RWPE1 (cell line): Measurements from ENCODE around the gene PGM1.

ENCODE experiments used
- CTCF ChIA-PET: fragments of 350-600 bp; sonication (Branson Sonifier 250); formaldehyde crosslinking; extraction: SDS; loops from one replicate; lab custom pipeline; 2021; lab: Yijun Ruan, JAX
- POLR2A ChIA-PET: fragments of 400-600 bp; formaldehyde crosslinking; extraction: SDS; loops from one replicate; lab custom pipeline; 2020; ENCODE audit warnings: antibody characterized with exemption; ENCODE audit not compliant: low non-redundant PET; lab: Yijun Ruan, JAX
- DNase-seq: peaks from one replicate; pipeline ENCODE4 v3.0.0; 2012; ENCODE audit warnings: low spot score
- H3K27ac ChIP-seq: fragments of 450-650 bp; 2 replicates; pipeline ENCODE4 v1.5.1; 2017
- TF ChIP-seq, protein P1 (sequence below): fragments of 450-650 bp; conservative IDR thresholded peaks from 2 replicates; pipeline ENCODE4 v1.5.1; 2017; ENCODE audit warnings: low read depth, mild to moderate bottlenecking

PGM1 gene

DNA sequence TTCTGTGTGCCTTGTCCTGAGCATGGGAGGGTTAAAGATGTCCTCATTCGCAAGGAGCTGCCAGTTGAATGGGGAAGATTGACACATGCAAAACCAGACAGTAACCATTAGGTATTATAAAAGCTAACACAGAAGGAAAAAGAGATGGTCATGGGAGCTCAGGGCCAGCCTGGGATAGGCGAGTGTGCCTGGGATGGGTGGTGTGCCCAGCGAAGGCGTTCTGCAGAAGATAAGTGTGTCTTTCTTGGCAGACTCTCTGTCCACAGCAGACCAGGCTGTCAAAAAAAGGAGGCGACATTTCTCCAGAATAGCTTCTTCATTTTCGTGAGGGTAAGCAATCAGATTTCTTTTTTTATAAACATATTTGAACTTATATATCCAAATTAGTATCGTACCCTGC lies 14.1 kb downstream of the PGM1 start:
- TF ChIP-seq, protein P1, sequence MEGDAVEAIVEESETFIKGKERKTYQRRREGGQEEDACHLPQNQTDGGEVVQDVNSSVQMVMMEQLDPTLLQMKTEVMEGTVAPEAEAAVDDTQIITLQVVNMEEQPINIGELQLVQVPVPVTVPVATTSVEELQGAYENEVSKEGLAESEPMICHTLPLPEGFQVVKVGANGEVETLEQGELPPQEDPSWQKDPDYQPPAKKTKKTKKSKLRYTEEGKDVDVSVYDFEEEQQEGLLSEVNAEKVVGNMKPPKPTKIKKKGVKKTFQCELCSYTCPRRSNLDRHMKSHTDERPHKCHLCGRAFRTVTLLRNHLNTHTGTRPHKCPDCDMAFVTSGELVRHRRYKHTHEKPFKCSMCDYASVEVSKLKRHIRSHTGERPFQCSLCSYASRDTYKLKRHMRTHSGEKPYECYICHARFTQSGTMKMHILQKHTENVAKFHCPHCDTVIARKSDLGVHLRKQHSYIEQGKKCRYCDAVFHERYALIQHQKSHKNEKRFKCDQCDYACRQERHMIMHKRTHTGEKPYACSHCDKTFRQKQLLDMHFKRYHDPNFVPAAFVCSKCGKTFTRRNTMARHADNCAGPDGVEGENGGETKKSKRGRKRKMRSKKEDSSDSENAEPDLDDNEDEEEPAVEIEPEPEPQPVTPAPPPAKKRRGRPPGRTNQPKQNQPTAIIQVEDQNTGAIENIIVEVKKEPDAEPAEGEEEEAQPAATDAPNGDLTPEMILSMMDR = no peak
- POLR2A ChIA-PET = no interaction called here
- no peak for DNase-seq
- H3K27ac ChIP-seq = no peak overlapping the region
- CTCF ChIA-PET = interaction anchor here (1.6 kb wide), 1 partner anchor 84 kb away, joined by 4 read pairs; no protein-coding TSS in a partner anchor

- no peak overlapping the region for H3K27ac ChIP-seq
- TF ChIP-seq, protein P1 = no peak
- ChIA-PET CTCF (interaction anchor here (0.5 kb wide), 2 partner anchors 324 to 420 kb away, joined by 3 read pairs; no protein-coding TSS in a partner anchor), POLR2A (no interaction called here)
- peak; percentile 14 for DNase-seq
Measured at GRCh38 chr1:63611231-63611630, 18.0 kb downstream of the PGM1 start.

DNA sequence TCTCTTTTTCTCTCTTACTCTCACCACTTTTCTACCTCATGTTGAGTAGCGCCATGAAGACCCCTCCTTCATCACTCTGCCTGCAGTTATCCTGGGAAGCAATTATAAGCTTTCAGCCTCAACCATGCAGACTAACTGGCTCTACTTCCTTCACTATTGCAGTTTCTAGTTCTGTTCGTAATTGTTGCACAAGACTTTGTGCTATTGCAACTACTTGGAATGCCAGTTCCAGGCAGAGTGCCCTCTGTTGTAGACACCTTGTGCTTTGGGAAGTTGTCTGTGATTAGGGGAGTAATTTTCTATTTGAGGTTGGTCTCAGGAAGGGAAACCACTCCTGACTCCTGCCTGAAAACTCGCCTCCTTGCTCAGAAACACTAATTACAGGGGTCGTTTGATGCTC lies 19.4 kb downstream of the PGM1 start:
- POLR2A ChIA-PET = no interaction called here
- no peak for DNase-seq
- CTCF ChIA-PET = interaction anchor here (0.6 to 1.3 kb wide), 3 partner anchors 79 to 634 kb away, joined by 3 to 4 read pairs (median 4); no protein-coding TSS in a partner anchor
- H3K27ac ChIP-seq = no peak overlapping the region
- TF ChIP-seq, protein P1 = no peak

DNA sequence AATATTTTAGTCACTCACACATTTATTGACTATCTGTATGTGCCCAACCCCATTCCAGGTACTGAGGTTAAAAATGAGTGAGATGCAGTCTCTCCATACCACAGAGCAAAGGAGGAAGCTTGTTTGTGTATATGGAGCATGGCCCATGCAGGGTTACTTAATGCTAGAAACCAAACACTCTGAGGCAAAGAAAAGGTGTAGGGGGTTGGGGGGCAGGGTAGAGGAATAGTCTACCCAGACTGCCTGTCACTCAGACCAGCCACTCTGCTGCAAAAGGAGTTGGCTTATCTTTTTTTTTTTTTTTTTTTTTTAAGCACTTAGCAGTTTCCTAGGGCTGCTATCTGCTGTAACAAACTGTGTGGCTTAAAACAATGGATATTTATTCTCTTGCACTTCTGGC lies 19.8 kb downstream of the PGM1 start:
- no peak overlapping the region for H3K27ac ChIP-seq
- TF ChIP-seq, protein P1 = no peak
- DNase-seq = no peak
- ChIA-PET POLR2A (no interaction called here), CTCF (interaction anchor here (0.6 to 1.3 kb wide), 2 partner anchors 629 to 634 kb away, joined by 4 read pairs; no protein-coding TSS in a partner anchor)

- CTCF ChIA-PET = interaction anchor here (0.6 to 2.3 kb wide), 4 partner anchors 38 to 631 kb away, joined by 3 to 8 read pairs (median 4); no protein-coding TSS in a partner anchor
- TF ChIP-seq, protein P1 = peak; percentile 72
- peak; percentile 62 for DNase-seq
- no peak overlapping the region for H3K27ac ChIP-seq
- POLR2A ChIA-PET = no interaction called here
Measured at GRCh38 chr1:63615768-63616420, 22.7 kb downstream of the PGM1 start.

DNA sequence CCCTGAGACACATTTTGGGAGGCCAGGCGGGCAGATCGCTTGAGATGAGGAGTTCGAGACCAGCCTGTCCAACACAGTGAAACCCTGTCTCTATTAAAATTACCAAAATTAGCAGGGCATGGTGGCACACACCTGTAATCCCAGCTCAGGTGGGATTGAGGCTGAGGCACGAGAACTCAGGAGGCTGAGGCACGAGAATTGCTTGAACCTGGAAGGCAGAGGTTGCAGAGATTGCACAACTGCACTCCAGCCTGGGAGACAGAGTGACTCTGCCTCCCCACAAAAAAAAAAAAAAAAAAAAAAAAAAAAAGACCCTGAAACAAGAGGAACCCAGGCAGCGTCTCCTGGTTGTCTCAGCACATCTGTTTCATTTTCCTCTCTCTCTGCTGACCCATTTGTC lies 24.2 kb downstream of the PGM1 start:
- ChIA-PET CTCF (interaction anchor here (0.7 to 2.3 kb wide), 4 partner anchors 74 to 629 kb away, joined by 3 to 8 read pairs (median 5); partner anchors contain the start of gene ROR1), POLR2A (no interaction called here)
- DNase-seq = no peak
- H3K27ac ChIP-seq = no peak overlapping the region
- TF ChIP-seq, protein P1 = no peak
